ENCODE data around the gene VSTM2B. TPM values are rescaled to one million over a fixed set of nuclear protein-coding genes. Genes with fewer than 3 reads are reported as not detected.

Gene VSTM2B
- total and polyA plus RNA-seq, 2 of the 13 experiments (the other 11 are each of a cell fraction or from before 2014, with no cell fraction given): not detected

GRCh38 chr19:29587059-29587458 lies 61.3 kb downstream of the VSTM2B start:
- H3K79me2 ChIP-seq (ENCODE audit: insufficient read depth, low read length): no peaks in the 10 kb centered on the region
- CTCF ChIA-PET (ENCODE audit: low intra/inter-chr PET ratio, low total read pairs): no interaction called here
- no peaks in the 10 kb centered on the region for H3K4me1 ChIP-seq (ENCODE audit: insufficient read depth, low read length)
- H3K36me3 ChIP-seq (replicated peaks in 1 of 2; ENCODE audit: control insufficient read depth in 1 of 2, insufficient read depth in 2 of 2, low read length in 2 of 2): no peaks in the 10 kb centered on the region
- no peak overlapping the region for H3K27ac ChIP-seq (ENCODE audit: extremely low read length, insufficient read depth, low read length)
- H3K4me2 ChIP-seq (ENCODE audit: low read depth, low read length): no peak overlapping the region
- in situ Hi-C loops (cut with HindIII; ENCODE audit: extremely low pct_ligation_motif_present, low pct_unique_long_range_greater_than_20kb): no loop called here
- H3K27me3 ChIP-seq (ENCODE audit: control insufficient read depth in 1 of 2, insufficient read depth in 2 of 2, low read length in 2 of 2): peaks cover 0 to 8% of the 10 kb centered on the region in 2 experiments; a peak in 1 of 5 replicates
- intact Hi-C loops (cut with micrococcal nuclease; ENCODE audit: unreplicated experiment): no loop called here
- POLR2A ChIA-PET: no interaction called here
- no peak for FAIRE-seq
- 0% methylated on average over 3 of the region's 3 CpGs for WGBS (ENCODE audit: low lambda C conversion rate)
- BruUV-seq (replicated peaks): no TSS peak
- TF ChIP-seq SIX1 (CRISPR knock-in tag; IDR thresholded peaks at IDR 0.05; ENCODE audit: borderline replicate concordance) (no peak), E2F2 (CRISPR knock-in tag; IDR thresholded peaks at IDR 0.05; ENCODE audit: borderline replicate concordance) (no peak), ZFAT (CRISPR knock-in tag; conservative IDR thresholded peaks at IDR 0.05) (no peak), NFIB (CRISPR knock-in tag; IDR thresholded peaks at IDR 0.05; ENCODE audit: borderline replicate concordance) (no peak), ZFP90 (CRISPR knock-in tag; IDR thresholded peaks at IDR 0.05; ENCODE audit: borderline replicate concordance) (no peak), ZBTB8A (CRISPR knock-in tag; IDR thresholded peaks at IDR 0.05; ENCODE audit: borderline replicate concordance, low read depth) (no peak), ZNF567 (CRISPR knock-in tag; IDR thresholded peaks at IDR 0.05; ENCODE audit: borderline replicate concordance) (no peak)
- TF ChIP-seq, protein P1, sequence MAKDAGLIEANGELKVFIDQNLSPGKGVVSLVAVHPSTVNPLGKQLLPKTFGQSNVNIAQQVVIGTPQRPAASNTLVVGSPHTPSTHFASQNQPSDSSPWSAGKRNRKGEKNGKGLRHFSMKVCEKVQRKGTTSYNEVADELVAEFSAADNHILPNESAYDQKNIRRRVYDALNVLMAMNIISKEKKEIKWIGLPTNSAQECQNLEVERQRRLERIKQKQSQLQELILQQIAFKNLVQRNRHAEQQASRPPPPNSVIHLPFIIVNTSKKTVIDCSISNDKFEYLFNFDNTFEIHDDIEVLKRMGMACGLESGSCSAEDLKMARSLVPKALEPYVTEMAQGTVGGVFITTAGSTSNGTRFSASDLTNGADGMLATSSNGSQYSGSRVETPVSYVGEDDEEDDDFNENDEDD (CRISPR knock-in tag; IDR thresholded peaks at IDR 0.05; ENCODE audit: borderline replicate concordance): no peak
- TF ChIP-seq, protein P2, sequence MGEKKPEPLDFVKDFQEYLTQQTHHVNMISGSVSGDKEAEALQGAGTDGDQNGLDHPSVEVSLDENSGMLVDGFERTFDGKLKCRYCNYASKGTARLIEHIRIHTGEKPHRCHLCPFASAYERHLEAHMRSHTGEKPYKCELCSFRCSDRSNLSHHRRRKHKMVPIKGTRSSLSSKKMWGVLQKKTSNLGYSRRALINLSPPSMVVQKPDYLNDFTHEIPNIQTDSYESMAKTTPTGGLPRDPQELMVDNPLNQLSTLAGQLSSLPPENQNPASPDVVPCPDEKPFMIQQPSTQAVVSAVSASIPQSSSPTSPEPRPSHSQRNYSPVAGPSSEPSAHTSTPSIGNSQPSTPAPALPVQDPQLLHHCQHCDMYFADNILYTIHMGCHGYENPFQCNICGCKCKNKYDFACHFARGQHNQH (CRISPR knock-in tag; IDR thresholded peaks at IDR 0.05): no peak
- no peak for DNase-seq (ENCODE audit: low spot score)
- H4K20me1 ChIP-seq (ENCODE audit: insufficient read depth, low read length): no peaks in the 10 kb centered on the region
- H2AFZ ChIP-seq (ENCODE audit: low read length): no peak overlapping the region
- no peak for ATAC-seq
- H3K9me3 ChIP-seq (ENCODE audit: low read length): no peaks in the 10 kb centered on the region
- H3K4me3 ChIP-seq (replicated peaks in 1 of 3; ENCODE audit: insufficient read depth in 1 of 3, low read depth in 2 of 3, low read length in 3 of 3): no peak overlapping the region
- H3K9ac ChIP-seq (ENCODE audit: insufficient read depth, low read depth, low read length): no peak overlapping the region
